GM18867 (cell line): ENCODE results near the gene GPS1.

Experiments
- ATAC-seq: cut with Tn5 transposase; IDR thresholded peaks from one replicate; pipeline ENCODE4 v1.9.1; 2021; ENCODE audit warnings: mild to moderate bottlenecking, moderate library complexity; ENCODE audit not compliant: unreplicated experiment

GPS1 gene

DNA sequence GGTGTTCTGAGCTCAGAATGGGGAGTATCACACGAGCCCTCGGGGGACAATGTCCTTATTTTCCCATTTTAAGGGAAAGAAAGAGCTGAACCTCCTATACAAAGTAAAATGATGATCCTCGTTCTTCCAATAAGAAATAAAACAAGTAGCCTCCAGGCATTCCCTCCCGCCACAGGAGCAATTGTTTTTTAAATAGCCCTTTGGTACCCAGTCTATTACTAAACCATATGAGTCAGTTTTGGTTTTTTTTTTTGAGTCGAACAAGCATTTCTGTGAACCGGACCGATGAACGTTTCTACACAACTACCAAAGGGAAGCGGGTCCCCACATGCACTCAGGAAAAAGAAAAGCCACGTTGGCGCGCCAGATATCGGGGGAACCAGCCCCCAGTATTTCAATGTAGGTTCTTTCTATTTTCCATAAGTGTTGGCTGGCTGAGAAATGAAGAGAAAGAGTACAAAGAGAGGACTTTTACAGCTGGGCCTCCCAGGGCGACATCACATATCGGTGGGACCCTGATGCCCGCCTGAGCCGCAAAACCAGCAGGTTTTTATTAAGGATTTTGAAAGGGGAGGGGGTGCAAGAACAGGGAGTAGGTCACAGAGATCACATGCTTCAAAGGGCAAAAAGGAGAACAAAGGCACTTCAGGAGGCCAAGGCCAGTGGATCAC is 10.4 kb upstream of the GPS1 start:
- no peak for ATAC-seq

DNA sequence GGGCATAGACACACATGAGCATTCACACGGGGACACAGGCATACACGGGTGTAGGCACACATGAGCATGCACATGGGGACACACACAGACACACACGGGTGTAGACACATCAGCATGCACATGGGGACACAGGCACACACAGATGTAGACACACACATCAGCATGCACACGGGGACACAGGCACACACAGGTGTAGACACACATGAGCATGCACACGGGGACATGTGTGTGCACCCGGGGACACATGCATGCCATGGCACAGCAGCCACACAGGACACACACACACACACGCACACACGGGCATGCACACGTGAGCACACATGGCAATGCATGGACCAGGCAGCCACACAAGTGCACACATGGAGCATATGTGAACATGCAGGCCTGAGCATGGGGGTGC is 9.0 kb upstream of the GPS1 start:
- no peak for ATAC-seq

DNA sequence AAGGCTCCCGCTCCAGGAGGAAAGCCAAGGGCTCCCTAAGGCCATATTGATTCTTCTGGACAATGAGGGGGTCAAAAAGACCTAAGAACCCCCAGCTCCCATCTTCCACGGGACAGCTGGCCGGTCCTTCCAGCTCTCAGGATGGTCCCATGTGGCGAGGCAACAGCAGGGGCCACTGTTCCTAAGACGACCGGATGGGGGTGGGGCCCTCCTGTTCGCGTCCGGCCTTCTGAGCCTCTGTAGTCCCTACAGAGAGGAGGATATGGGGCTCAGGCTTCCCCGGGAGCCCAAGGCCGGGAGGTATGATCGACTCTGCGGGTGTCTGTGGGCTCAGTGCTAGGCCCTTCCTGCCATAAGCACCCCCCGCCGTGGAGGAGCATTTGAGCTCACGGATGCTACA is 8.2 kb upstream of the GPS1 start:
- no peak for ATAC-seq

DNA sequence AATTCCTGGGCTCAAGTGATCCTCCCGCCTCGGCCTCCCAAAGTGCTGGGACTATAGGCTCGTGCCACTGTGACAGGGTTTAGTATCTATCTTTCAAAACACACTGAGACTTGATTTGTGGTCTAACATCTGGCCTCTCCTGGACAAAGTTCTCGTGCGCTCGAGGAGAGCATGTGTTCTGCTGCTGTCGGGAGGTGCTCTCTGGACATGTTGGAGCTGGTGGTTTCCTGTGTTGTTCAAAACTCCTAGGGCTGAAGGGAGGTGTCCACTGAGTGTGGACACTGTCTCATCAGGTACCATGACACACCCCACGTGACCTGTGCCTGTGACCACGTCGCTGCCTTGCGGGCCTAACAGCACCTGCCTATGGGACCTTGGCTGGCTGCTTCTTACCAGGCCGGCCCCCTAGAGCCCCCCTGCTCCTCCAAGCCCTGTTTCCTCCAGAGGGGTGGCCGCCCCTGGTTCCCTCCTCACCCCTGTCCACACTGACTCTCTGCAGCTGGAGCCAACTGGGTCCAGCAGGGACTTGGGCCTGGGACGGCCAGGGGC is 5.7 kb upstream of the GPS1 start:
- no peak for ATAC-seq

DNA sequence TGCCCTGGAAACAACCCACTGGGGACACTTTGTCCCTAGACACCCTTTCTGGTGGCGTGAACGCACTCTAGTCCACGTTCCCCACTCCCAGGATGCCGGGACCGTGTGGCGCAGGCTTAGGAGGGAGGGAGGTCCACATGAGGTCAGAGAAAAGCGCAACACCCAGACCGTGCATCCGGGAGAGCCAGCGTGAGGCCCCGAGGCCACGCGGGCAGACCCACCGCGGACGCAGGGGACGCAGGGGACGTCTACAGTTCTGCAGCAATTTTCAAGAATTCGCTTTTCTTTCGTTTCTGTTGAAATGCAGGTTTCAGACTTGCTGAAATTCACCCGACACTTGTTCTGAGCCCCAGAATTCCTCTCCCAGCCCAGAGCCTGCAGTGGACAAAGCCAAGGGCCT is 4.8 kb upstream of the GPS1 start:
- ATAC-seq = no peak

DNA sequence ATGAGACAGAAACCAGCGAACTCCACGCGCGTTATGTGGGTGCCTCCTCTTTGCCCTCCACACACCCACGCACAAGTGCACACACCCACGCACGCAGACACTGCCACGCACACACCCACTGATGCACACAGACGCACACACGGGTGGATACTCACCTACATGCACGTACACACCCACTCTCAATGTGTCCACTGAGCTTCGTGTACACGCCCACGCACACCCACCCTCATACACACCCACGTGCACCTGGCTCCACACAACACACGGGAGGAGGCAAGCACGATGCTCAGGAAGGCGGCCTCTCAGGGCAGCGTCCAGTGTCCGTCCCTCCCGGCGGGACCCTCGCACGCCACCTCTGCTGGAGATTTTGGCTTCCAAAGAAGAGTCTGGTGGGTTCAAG is 4.3 kb upstream of the GPS1 start:
- ATAC-seq = no peak

DNA sequence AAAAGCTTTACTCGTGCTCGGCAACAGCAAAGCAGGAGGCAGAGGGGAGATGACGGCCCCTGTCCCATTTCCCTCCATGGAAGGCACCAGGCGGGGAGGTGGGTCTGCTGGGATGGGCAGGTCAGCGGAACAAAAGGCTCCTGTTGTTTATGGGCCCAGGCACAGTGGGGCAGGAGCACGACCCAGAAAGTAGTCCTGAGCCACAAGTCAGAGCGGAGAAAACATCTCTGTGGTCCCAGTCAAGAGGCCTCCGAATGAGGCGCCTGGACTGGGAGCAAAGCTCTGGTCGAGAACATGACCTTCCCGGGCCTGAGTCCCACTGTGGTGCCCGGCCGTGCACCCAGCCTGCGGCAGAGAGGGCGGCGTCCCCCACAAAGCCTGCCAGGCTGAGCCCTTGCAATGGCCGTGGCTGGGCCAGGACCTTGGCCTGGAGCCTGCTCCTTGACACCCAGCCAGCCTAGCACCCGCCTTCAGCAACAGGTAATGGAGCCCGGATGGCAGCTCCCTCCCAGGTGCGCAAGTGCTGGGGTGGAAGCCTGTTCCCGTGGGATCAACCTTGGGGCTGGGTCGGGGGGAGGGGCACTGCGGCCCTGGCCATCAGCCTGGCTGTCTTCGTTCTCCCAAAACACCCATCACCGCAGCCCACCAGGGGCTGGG is 3.7 kb upstream of the GPS1 start:
- no peak for ATAC-seq

DNA sequence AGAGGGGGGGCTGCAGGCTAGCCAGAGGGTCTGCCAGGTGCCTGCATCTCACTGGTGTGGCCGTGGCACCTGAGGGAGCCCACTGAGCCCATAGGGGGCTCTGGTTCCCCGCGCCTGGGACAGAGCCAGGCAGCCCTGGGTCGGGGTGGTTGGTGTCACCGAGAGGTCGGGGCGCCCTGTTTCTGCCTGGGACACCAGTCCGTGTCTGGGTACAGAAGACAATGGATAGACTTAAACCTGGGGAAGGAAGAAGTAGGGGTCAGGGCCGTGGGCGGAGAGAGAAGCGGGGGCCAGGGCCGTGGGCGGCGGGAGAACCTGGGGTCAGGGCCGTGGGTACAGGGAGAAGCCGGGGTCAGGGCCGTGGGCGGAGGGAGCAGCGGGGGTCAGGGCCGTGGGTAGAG is 3.1 kb upstream of the GPS1 start:
- ATAC-seq = no peak

DNA sequence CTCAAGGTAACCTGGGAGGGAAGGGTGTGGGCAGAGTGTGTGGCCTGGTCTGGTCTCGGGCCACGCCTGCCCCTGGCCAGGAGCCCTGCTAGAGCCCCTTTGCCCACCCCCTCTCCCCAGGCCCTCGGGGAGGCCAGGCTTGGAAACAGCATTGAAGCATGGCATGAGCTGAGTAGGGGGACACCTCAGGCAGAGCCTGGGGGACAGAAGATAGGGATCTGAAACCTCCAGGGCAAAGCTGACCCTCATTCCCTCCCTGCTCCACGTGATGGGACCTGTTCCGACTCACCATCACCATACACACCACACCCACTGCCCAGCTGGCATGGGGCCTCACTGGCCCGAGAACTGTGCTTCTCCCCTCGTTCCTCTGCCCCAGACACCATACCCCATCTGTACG is 2.6 kb upstream of the GPS1 start:
- ATAC-seq = no peak

DNA sequence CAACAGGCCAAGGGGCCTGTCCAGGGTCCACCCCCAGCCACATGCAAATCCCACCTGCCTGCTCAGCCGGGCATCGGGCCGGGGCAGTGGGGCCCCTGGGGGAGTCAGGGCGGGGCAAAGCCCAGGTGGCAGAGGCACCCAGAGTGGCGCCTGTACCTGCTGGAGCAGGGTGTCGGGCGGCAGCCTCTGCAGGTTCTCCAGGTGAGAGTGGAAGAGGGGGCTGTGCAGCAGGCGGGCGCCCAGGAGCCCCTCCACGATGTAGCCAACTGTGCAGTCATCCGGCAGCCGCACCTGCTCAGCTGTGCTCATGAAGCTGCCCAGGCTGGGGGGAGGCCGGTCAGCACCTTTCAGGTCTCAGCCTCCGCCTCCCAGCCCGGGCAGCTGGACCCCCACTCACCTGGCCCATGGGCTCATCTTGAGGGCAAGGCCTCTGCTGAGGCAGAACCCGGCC is 2.2 kb upstream of the GPS1 start:
- ATAC-seq = no peak

DNA sequence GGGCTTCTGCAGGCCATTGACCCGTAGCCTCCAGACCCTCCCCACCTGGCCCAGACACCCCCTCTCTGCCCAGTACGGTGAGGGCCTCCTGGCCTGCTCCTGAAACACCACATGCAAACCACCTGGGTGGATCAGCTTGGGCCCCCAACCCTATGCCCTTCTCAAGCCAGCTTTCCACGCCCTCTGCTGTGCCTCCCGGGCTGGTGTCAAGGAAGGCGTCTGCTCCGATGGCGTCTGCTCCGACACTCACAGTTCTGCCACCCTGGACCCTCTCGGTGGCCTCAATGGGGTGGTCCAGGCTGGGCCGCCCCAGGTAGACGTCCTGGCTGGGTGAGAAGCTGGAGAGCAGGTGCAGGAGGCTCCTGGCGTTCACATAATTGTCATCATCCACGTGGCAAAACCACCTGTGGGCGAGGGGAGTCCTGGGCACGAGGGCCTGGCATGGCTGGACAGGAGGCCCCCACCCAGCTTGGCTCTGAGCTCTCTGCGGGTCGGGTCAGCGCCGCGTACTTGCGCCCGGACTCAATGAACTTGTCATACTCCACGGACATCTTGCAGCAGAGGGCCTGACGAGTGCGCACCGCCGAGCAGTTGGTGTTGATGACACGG is 1.4 kb upstream of the GPS1 start:
- no peak for ATAC-seq

DNA sequence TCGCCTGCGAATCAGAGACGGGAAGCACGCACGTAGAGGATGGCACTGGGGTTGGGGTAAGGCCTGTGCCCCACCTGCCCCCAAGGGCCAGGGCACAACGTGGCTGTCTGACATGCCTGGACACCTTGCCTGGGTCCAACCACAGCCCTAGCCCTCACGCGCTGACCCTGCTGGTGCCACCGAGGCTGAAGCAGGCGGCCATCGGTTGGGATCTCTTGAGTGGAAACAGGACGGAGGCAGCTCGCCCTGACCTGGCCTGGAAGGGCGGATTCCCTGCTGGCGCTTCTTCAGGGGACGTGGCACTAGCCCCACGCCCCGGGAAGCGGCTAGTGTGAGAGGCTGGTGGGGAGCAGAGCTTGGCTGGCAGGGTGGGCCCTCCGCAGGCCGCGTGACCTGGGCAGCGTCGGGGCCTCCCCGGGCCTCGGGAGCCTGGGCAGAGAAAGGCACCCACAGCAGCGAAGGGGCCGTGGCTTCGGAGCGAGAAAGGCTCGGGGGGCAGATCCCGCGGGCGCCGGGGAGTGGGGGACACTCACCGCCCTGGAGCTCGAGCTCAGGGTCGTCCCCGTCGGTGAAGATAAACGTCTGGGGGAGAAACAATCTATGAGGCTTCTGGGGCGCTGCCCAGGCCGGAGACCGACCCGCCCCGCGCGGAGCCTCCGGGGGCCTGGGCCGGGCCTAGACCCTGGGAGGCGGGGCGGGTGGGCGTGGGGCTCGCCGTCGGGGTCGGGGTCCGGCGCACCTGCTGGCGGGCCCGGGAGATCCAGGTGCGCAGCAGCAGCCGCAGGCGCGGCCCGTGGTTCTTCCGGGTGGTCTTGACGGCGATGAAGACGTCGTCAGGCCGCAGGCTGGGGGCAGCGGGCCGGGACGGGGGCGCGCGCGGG is 697 bp upstream of the GPS1 start:
- ATAC-seq = no peak

DNA sequence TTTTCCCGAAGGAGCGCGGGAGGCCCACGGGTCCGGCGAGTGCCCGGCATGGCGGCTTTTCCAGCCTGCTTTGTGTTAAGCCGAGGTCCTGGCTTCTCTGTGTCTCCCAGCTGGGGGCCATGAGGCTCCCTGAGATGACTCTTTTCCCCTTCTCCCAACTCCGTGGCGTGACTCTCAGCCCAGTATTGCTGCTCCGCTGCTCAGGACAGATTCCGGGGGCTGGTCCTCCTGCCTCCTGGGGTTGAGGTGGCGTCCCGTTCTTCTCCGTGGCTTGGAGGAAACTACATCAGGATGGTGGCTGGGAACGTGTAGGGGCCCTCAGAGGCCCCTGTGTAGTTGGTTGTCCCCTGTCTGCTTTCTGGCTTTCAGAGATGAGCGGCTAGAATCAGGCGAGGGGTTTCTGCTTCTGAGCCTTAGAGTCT is 951 bp downstream of the GPS1 start:
- ATAC-seq = no peak

DNA sequence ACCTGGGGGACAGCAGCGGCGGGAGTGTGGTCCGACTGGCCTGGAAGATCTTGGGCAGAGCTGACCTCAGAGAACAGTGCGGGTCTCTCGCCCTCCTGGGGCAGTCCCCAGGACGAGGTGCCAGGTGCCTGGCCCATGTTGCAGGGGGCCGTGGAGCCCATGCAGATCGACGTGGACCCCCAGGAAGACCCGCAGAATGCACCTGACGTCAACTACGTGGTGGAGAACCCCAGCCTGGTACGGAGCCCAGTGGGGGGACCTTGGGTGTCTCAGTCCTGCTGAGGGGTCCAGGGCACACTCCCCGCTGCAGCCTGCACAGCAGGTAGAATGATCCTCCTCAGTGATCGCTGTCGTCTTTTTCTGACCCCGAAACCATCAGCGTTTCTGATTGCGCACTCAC is 1.4 kb downstream of the GPS1 start:
- no peak for ATAC-seq

DNA sequence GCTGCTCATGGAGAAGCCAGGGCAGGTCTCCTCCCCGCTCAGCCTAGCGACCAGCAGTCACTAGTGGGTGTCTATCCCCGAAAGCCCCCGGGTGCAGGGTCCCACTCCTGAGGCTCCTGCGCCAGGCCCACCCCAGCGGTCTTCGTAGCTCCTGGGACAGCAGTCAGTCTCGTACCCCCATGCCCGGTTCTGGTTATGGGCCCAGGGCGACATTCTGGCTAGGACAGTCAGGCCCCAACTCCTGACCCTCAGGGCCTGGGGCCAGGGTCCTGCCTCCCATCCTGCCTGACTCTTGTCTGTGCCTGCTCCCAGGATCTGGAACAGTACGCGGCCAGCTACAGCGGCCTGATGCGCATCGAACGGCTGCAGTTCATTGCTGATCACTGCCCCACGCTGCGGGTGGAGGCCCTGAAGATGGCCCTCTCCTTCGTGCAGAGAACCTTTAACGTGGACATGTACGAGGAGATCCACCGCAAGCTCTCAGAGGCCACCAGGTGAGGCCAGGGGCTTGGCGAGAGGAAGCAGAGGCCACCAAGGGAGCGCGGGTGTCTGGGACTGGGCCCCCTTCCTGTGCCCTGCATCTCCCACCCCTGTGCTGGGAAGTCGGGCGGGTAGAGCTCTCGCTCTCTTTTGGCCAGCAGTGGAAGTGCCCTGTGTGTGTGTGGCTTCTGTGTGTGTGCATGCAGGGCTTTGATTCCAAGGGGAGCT is 2.0 kb downstream of the GPS1 start:
- ATAC-seq = no peak

DNA sequence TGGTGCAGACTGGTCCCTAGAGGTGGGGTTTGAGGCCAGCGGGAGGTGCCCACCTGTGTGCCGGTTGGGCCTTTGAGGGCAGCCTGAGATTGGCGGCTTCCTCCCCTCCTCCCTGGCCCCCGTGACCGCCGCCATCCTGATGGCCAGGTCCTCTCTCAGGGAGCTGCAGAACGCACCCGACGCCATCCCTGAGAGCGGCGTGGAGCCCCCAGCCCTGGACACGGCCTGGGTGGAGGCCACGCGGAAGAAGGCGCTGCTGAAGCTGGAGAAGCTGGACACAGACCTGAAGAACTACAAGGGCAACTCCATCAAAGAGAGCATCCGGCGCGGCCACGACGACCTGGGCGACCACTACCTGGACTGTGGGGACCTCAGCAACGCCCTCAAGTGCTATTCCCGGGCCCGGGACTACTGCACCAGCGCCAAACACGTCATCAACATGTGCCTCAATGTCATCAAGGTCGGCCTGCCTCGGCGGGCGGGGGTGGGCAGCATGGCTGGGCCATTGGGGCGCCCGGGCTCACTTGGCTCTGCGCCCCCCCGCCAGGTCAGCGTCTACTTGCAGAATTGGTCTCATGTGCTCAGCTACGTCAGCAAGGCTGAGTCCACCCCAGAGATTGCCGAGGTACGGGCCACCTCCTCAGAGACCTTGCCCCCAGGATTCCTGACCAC is 2.8 kb downstream of the GPS1 start:
- no peak for ATAC-seq

DNA sequence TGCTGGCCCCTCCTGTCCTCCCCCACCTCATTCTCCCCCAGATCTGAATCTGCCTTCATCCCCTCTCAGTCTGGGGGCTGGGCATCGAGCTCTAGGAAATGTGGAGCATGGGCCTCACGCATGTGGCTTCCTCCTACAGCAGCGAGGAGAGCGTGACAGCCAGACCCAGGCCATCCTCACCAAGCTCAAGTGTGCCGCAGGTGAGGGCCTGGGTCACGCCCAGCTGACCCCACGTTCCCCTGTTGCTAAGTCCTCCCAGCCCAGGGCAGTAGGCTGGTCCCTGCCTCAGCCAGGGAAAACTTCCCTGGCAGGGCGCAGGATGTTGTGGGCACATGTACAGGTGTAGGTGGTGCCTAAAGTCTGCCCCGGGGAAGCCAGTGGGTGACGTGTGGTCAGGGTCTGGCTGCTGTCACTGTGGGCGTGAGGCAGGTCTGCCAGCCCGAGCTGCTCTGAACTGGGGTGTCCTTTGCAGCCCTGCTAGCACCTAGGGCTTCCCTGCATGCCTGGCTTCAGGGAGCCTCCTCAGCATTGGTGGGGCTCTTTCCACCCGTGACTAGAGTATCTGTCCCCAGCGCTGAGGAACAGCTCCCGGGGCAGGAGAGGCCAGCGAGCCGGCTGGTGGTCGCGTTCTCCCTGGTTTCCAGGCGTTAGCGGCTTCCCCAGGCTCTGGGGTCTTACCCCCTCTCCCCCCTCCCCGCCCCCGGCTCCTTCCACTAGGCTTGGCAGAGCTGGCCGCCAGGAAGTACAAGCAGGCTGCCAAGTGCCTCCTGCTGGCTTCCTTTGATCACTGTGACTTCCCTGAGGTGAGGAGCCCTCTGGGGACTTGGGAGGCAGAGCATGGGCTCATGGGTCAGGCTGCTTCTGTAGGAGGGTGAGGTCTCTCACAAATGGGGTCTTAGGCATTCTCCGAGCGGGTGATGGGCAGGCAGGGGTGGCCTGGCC is 3.6 kb downstream of the GPS1 start:
- no peak for ATAC-seq

DNA sequence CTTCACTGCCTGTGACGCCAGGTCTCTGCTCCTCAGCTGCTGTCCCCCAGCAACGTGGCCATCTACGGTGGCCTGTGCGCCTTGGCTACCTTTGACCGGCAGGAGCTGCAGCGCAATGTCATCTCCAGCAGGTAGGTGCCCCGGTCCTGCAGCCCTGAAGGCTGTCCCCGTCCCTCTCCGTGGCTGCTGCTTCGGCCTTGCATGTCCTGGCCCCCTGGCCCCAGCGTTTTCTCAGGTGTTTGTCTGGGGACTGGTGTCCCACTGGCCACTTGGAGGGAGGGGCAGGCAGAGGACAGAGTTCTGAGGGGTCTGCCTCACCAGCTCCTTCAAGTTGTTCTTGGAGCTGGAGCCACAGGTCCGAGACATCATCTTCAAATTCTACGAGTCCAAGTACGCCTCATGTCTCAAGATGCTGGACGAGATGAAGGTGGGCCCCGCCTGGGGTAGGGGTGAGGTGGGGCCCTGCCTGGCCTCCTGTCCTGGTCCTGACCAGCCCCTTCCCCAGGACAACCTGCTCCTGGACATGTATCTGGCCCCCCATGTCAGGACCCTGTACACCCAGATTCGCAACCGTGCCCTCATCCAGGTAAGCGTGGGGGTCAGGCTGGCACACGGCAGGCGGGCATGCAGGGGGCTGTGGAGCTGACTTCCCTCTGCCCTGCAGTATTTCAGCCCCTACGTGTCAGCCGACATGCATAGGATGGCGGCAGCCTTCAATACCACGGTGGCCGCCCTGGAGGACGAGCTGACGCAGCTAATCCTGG is 4.4 kb downstream of the GPS1 start:
- no peak for ATAC-seq
